NCI-H1930 (cell line): ENCODE measurements around the gene COL11A1.
"Not testable (repeated sequence)": the region's sequence is repeated elsewhere in the genome, so short reads cannot be mapped to it uniquely, and the experiment has no call there.

Experiments used
- DNase-seq, 2 experiments: peaks; one replicate each; lab custom pipeline; 2025; lab: John Stamatoyannopoulos, UW

COL11A1 gene

GRCh38 chr1:102836991-102837390, 271.3 kb downstream of the COL11A1 start:
- DNase-seq, result no peak

- no peak for DNase-seq
Observed at GRCh38 chr1:102834688-102835320, 273.5 kb downstream of the COL11A1 start.

GRCh38 chr1:102833151-102833550, 275.2 kb downstream of the COL11A1 start:
- no peak for DNase-seq

GRCh38 chr1:102826706-102827105, 281.6 kb downstream of the COL11A1 start:
- DNase-seq, result not testable (repeated sequence)
